ENCODE results near the gene DCTN3. TPM values are rescaled to one million over a fixed set of nuclear protein-coding genes. Genes with fewer than 3 reads are reported as not detected.

The DCTN3 gene
- total RNA-seq, 1 experiment from 2014 or later: 27.5 TPM

GRCh38 chr9:34628656-34629490 is 8.6 kb upstream of the DCTN3 start, which contains the start of gene ARID3C:
Gene ARID3C, minus strand, starts transcription at chr9:34629066. Its CDS starts 1,052 bp downstream, at chr9:34628014.
- no peak within 1 kb of the TSS for H3K27ac Mint-ChIP-seq
- ATAC-seq (peak; percentile 68), DNase-seq (ENCODE audit: low spot score) (peak; percentile 53)
- peaks cover 21% of the 10 kb centered on the region for H3K4me1 Mint-ChIP-seq
- ChIA-PET POLR2A (no interaction called here), CTCF (interaction anchor here (0.8 to 3.4 kb wide), 11 partner anchors 9 to 110 kb away, joined by 3 to 12 read pairs (median 6); partner anchors contain the start of genes DCTN3, GALT and SIGMAR1)
- H3K36me3 Mint-ChIP-seq: no peaks in the 10 kb centered on the region
- H3K27me3 Mint-ChIP-seq (ENCODE audit: low read depth): peaks cover 89% of the 10 kb centered on the region
- no peaks in the 10 kb centered on the region for H3K9me3 Mint-ChIP-seq
- H3K4me3 Mint-ChIP-seq: peak within 1 kb of the TSS; percentile 73
- TF ChIP-seq ZNF263 (CRISPR knock-in tag; IDR thresholded peaks at IDR 0.05; ENCODE audit: low read depth) (no peak), USF1 (CRISPR knock-in tag; IDR thresholded peaks at IDR 0.05) (no peak), TP53 (CRISPR knock-in tag; IDR thresholded peaks at IDR 0.05) (no peak), NR3C1 (CRISPR knock-in tag; conservative IDR thresholded peaks at IDR 0.05; ENCODE audit: low read depth) (no peak), GRHL2 (CRISPR knock-in tag; IDR thresholded peaks at IDR 0.05; ENCODE audit: insufficient replicate concordance, severe bottlenecking) (no peak), NR1H2 (CRISPR knock-in tag; IDR thresholded peaks at IDR 0.05) (no peak), E2F5 (CRISPR knock-in tag; IDR thresholded peaks at IDR 0.05) (no peak), ZNF232 (CRISPR knock-in tag; IDR thresholded peaks at IDR 0.05) (no peak), ZMAT4 (CRISPR knock-in tag; IDR thresholded peaks at IDR 0.05) (no peak), SOX15 (CRISPR knock-in tag; IDR thresholded peaks at IDR 0.05) (no peak), JAZF1 (CRISPR knock-in tag; IDR thresholded peaks at IDR 0.05) (no peak), FOXP4 (CRISPR knock-in tag; IDR thresholded peaks at IDR 0.05) (no peak), NFE2L1 (CRISPR knock-in tag; IDR thresholded peaks at IDR 0.05) (no peak), MLX (CRISPR knock-in tag; IDR thresholded peaks at IDR 0.05) (no peak), ATF2 (CRISPR knock-in tag; IDR thresholded peaks at IDR 0.05; ENCODE audit: borderline replicate concordance, low read depth) (no peak)

- ChIA-PET CTCF (interaction anchor here (1.1 to 3.4 kb wide), 6 partner anchors 10 to 109 kb away, joined by 3 to 12 read pairs (median 7); partner anchors contain the start of gene SIGMAR1), POLR2A (no interaction called here)
- Mint-ChIP-seq H3K27ac (no peak overlapping the region), H3K4me1 (peaks cover 18% of the 10 kb centered on the region), H3K36me3 (no peaks in the 10 kb centered on the region), H3K4me3 (peak overlapping the region; percentile 70), H3K9me3 (no peaks in the 10 kb centered on the region), H3K27me3 (ENCODE audit: low read depth) (peaks cover 98% of the 10 kb centered on the region)
- no peak for TF ChIP-seq ATF3 (CRISPR knock-in tag; conservative IDR thresholded peaks at IDR 0.05)
- TF ChIP-seq NFE2L1 (CRISPR knock-in tag; IDR thresholded peaks at IDR 0.05): 0 out of 2 replicates have a peak, but pooled peaks have one; percentile 21
- ATAC-seq (no peak), DNase-seq (ENCODE audit: low spot score) (no peak)
Measured at GRCh38 chr9:34627716-34628655, 7.7 kb upstream of the DCTN3 start.
